Peyer's patch (tissue), 4 donors: ENCODE measurements around the gene STX18. TPM values are rescaled to one million over a fixed set of nuclear protein-coding genes. Genes with fewer than 3 reads are reported as not detected.

ENCODE experiments used
- DNase-seq, 3 donors: peaks; one replicate each; pipeline ENCODE4 v3.0.0-alpha.2; 2017 to 2019
- H3K27ac ChIP-seq, 4 donors: fragments of 200-600 bp; sonication (generic); one replicate each; pipeline ENCODE4 v1.5.1; 2016 to 2019
- H3K27me3 ChIP-seq, 2 donors: fragments of 200-600 bp; sonication (generic); one replicate each; pipeline ENCODE4 v1.5.1; 2019
- H3K36me3 ChIP-seq, 3 donors: fragments of 200-600 bp; sonication (generic); one replicate each; pipeline ENCODE4 v1.5.1; 2016 to 2019
- H3K4me1 ChIP-seq, 4 donors: fragments of 200-600 bp; sonication (generic); one replicate each; pipeline ENCODE4 v1.5.1; 2016 to 2019
- H3K4me3 ChIP-seq, 4 donors: fragments of 200-600 bp; sonication (generic); 1 replicate in 3 of 4; 2 replicates in 1 of 4; pipeline ENCODE4 v1.5.1; 2016 to 2019; ENCODE audit warnings: mild to moderate bottlenecking in 1 of 4
- H3K9me3 ChIP-seq, 4 donors: fragments of 200-600 bp; sonication (generic); one replicate each; pipeline ENCODE4 v1.5.1; 2016 to 2019; ENCODE audit warnings: mild to moderate bottlenecking in 1 of 4
- POLR2A ChIP-seq, 2 donors: fragments of 450-650 bp; IDR thresholded peaks; one replicate each; pipeline ENCODE4 v1.5.1; 2017; ENCODE audit warnings: antibody characterized with exemption in 2 of 2, mild to moderate bottlenecking in 2 of 2, moderate library complexity in 2 of 2
- total RNA-seq, 4 donors: library from RNA; depleted of rRNA; stranded (reverse); fragments of >200 nt; gene quantifications; one replicate each; pipeline ENCODE4 v1.1.0, GENCODE V29; 2016
- TF ChIP-seq, protein P1 (sequence below), 6 experiments: fragments of 450-650 bp in 4 of 6; fragments of 200-600 bp in 2 of 6; sonication (generic) in 1 of 6; IDR thresholded peaks; one replicate each; pipeline ENCODE4 v1.5.1; 2017 to 2019; ENCODE audit warnings: antibody characterized with exemption in 6 of 6, mild to moderate bottlenecking in 3 of 6, moderate library complexity in 1 of 6

The STX18 gene
- total RNA-seq, 4 donors from 2014 or later, result 33.0 to 56.0 (median 42.3) TPM

DNA sequence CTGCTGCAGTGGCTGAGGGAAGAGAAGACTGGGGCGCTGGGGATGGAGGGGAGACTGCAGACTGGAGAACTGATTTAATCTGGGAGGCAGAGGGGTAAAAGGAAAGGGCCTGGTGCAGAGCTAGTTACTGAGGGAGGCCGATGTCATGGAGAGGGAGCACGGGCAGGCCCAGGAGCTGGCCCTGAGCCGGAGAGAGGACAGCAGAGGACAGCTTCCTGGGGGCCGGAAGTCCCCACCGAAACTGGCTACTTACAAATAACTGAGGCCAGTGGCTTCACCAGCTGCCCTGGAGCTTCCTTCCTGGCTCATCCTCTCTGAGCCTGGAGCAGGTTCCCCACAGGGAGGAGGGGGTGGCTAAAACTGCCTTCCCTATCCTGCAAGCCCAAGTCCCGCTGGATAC is 128.0 kb downstream of the STX18 start:
- H3K4me3 ChIP-seq, result no peak overlapping the region
- peaks cover 0 to 6% (median 0%) of the 10 kb centered on the region in 4 donors for H3K9me3 ChIP-seq
- H3K27ac ChIP-seq, result no peak overlapping the region
- no peaks in the 10 kb centered on the region for H3K4me1 ChIP-seq
- H3K27me3 ChIP-seq, result no peaks in the 10 kb centered on the region
- DNase-seq, result no peak
- TF ChIP-seq, protein P1, sequence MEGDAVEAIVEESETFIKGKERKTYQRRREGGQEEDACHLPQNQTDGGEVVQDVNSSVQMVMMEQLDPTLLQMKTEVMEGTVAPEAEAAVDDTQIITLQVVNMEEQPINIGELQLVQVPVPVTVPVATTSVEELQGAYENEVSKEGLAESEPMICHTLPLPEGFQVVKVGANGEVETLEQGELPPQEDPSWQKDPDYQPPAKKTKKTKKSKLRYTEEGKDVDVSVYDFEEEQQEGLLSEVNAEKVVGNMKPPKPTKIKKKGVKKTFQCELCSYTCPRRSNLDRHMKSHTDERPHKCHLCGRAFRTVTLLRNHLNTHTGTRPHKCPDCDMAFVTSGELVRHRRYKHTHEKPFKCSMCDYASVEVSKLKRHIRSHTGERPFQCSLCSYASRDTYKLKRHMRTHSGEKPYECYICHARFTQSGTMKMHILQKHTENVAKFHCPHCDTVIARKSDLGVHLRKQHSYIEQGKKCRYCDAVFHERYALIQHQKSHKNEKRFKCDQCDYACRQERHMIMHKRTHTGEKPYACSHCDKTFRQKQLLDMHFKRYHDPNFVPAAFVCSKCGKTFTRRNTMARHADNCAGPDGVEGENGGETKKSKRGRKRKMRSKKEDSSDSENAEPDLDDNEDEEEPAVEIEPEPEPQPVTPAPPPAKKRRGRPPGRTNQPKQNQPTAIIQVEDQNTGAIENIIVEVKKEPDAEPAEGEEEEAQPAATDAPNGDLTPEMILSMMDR (IDR thresholded peaks at IDR 0.05), result no peak
- no peak for TF ChIP-seq POLR2A (IDR thresholded peaks at IDR 0.05)
- H3K36me3 ChIP-seq, result peaks cover 0 to 12% (median 0%) of the 10 kb centered on the region in 3 donors

DNA sequence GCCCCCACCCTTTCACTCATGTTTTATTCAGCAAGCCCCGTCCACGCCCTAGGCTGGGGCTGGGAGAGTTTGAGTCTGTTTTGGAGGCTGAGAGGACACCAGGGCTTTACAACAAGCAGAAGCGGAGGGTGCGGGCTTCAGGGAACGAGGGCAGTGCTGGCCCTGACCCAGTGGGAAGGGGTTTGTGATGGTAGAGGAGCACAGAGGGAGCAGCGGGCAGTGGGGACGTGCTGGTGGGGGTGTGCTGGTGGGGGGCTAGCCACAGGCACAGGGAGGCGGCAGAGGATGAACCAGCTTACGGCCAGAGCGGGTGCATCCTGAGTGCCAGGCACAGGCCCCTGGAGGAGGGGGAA is 128.5 kb downstream of the STX18 start:
- TF ChIP-seq, protein P1 (IDR thresholded peaks at IDR 0.05), result no peak
- TF ChIP-seq POLR2A (IDR thresholded peaks at IDR 0.05), result no peak
- no peaks in the 10 kb centered on the region for H3K27me3 ChIP-seq
- H3K36me3 ChIP-seq, result peaks cover 0 to 9% (median 0%) of the 10 kb centered on the region in 3 donors
- no peaks in the 10 kb centered on the region for H3K4me1 ChIP-seq
- H3K9me3 ChIP-seq, result peaks cover 0 to 6% (median 0%) of the 10 kb centered on the region in 4 donors
- no peak for DNase-seq
- H3K27ac ChIP-seq, result no peak overlapping the region
- no peak overlapping the region for H3K4me3 ChIP-seq

DNA sequence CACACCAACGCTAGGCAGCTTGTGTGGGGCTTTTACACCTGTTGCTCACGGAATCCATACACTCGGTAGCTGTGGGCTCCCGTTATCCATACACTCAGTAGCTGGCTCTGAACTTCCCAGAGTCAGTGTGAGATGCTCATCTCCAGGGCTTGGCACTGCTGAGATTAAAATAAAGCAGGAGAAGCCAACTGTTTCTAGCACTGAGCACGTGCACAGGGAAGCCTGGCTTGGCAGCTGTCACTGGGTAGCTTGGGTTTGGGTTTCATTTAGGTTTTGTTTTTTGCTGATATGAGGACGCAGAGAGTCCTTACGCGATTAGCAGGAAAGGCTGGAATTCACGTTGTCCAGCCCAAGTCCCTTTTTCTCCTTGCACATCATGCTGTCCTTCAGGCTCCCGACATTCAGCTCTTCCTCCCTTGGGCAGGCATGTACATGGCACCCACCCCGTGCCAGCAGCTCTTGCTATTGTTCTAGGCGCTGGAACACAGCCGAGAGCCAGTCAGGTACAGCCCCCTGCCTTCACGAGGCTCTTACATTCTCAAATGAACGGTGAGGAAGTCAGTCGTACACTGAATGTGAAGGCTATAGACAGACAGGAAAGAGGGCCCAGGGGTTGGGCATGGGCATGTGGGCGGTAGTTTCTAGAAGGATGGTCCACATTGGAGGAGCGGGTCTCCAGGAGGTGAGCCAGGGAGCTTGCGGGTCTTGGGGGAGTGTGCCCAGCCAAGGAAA is 129.0 kb downstream of the STX18 start:
- DNase-seq, result no peak
- peaks cover 0 to 4% (median 0%) of the 10 kb centered on the region in 3 donors for H3K36me3 ChIP-seq
- no peaks in the 10 kb centered on the region for H3K27me3 ChIP-seq
- no peak for TF ChIP-seq POLR2A (IDR thresholded peaks at IDR 0.05)
- TF ChIP-seq, protein P1 (IDR thresholded peaks at IDR 0.05), result no peak
- H3K27ac ChIP-seq, result no peak overlapping the region
- H3K4me1 ChIP-seq, result no peaks in the 10 kb centered on the region
- H3K4me3 ChIP-seq, result no peak overlapping the region
- H3K9me3 ChIP-seq, result peaks cover 0 to 6% (median 0%) of the 10 kb centered on the region in 4 donors

DNA sequence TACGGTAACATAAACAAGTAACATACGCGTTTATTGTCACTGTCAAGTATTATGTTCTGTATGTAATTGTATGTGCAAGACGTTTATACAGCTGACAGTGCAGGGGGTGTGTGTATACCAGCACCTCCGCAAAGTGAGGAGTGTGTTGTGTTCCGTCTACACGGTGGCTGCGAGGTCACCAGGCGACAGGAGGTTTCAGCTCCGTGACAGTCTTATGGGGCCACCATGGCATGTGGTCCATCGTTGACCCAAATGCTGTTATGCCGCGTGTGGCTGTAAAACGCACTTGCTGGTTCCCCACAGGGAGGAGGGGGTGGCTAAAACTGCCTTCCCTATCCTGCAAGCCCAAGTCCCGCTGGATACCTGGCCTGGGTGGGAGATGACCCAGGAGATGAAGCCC is 129.9 kb downstream of the STX18 start:
- Histone ChIP-seq H3K4me1 (no peaks in the 10 kb centered on the region), H3K27ac (no peak overlapping the region), H3K9me3 (peaks cover 0 to 6% (median 0%) of the 10 kb centered on the region in 4 donors), H3K4me3 (no peak overlapping the region), H3K36me3 (no peaks in the 10 kb centered on the region), H3K27me3 (no peaks in the 10 kb centered on the region)
- no peak for DNase-seq
- TF ChIP-seq, protein P1 (IDR thresholded peaks at IDR 0.05), result no peak
- TF ChIP-seq POLR2A (IDR thresholded peaks at IDR 0.05), result no peak

DNA sequence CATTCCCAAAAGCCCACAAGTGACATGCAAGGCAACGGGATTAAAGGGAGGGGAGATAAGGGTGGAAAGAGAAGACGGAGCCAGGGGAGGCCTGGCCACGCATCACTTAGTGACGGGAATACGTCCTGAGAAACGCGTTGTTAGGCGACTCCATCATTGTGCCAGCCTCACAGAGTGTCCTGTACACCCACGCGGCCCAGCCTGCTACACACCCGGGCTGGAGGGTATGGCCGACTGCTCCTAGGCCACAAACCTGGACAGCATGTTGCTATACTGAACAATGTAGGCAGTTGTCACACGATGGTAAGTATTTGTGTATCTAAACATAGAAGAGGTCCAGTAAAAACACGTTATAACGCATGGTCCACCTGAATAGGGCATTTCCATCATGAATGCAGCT is 131.6 kb downstream of the STX18 start:
- no peak for TF ChIP-seq POLR2A (IDR thresholded peaks at IDR 0.05)
- TF ChIP-seq, protein P1 (IDR thresholded peaks at IDR 0.05), result no peak
- H3K9me3 ChIP-seq, result peaks cover 0 to under 1% (median 0%) of the 10 kb centered on the region in 4 donors
- H3K27me3 ChIP-seq, result no peaks in the 10 kb centered on the region
- no peak overlapping the region for H3K27ac ChIP-seq
- H3K36me3 ChIP-seq, result no peaks in the 10 kb centered on the region
- no peak overlapping the region for H3K4me3 ChIP-seq
- no peaks in the 10 kb centered on the region for H3K4me1 ChIP-seq
- no peak for DNase-seq
